Type B pancreatic cell (in vitro differentiated cells): Measurements from ENCODE around the gene CC2D1B. TPM values are rescaled to one million over a fixed set of nuclear protein-coding genes. Genes with fewer than 3 reads are reported as not detected.

Experiments
- DNase-seq: peaks from one replicate; pipeline ENCODE4 v3.0.0; 2021; ENCODE audit warnings: mixed read lengths; ENCODE audit not compliant: unreplicated experiment; ENCODE audit errors: extremely low spot score
- H3K27ac Mint-ChIP-seq: 2 replicates; pipeline ENCODE4 v1.8.0; 2021; ENCODE audit warnings: mild to moderate bottlenecking, mixed read lengths
- H3K27me3 Mint-ChIP-seq: 2 replicates; pipeline ENCODE4 v1.8.0; 2021; ENCODE audit warnings: mixed read lengths
- H3K36me3 Mint-ChIP-seq: 2 replicates; pipeline ENCODE4 v1.8.0; 2021; ENCODE audit warnings: mixed read lengths
- H3K4me1 Mint-ChIP-seq: one replicate; pipeline ENCODE4 v1.8.0; 2021; ENCODE audit warnings: mixed read lengths; ENCODE audit not compliant: unreplicated experiment
- H3K4me3 Mint-ChIP-seq: 2 replicates; pipeline ENCODE4 v1.8.0; 2021; ENCODE audit warnings: mild to moderate bottlenecking, mixed read lengths
- H3K9me3 Mint-ChIP-seq: 2 replicates; pipeline ENCODE4 v1.8.0; 2021; ENCODE audit warnings: mixed read lengths
- CTCF ChIP-seq: fragments of 200-600 bp; sonication (generic); conservative IDR thresholded peaks from 2 replicates; pipeline ENCODE4 v1.5.0; 2021; ENCODE audit warnings: antibody characterized with exemption, mild to moderate bottlenecking
- total RNA-seq: library from RNA; stranded (reverse); gene quantifications from 2 replicates; pipeline ENCODE4 v1.2.1, GENCODE V29; 2021; ENCODE audit warnings: low replicate concordance

Gene CC2D1B
- total RNA-seq, 1 donor from 2014 or later: 33.7 TPM

GRCh38 chr1:52341655-52342260 is 24.2 kb downstream of the CC2D1B start:
- no peak for TF ChIP-seq CTCF
- Mint-ChIP-seq H3K9me3 (no peaks in the 10 kb centered on the region), H3K4me1 (no peaks in the 10 kb centered on the region), H3K4me3 (no peak overlapping the region), H3K27ac (no peak overlapping the region), H3K27me3 (no peaks in the 10 kb centered on the region), H3K36me3 (peaks cover 33% of the 10 kb centered on the region)
- DNase-seq: peak; percentile 29

GRCh38 chr1:52337439-52337838 is 28.6 kb downstream of the CC2D1B start:
- Mint-ChIP-seq H3K4me1 (no peaks in the 10 kb centered on the region), H3K4me3 (no peak overlapping the region), H3K36me3 (peaks cover 32% of the 10 kb centered on the region), H3K27me3 (no peaks in the 10 kb centered on the region), H3K9me3 (no peaks in the 10 kb centered on the region), H3K27ac (no peak overlapping the region)
- TF ChIP-seq CTCF: no peak
- DNase-seq: no peak

- H3K27ac Mint-ChIP-seq: no peak overlapping the region
- H3K4me3 Mint-ChIP-seq: no peak overlapping the region
These were observed 31.0 kb downstream of the CC2D1B start for GRCh38 chr1:52334906-52335528.

GRCh38 chr1:52332411-52332810 is 33.6 kb downstream of the CC2D1B start:
- Mint-ChIP-seq H3K27me3 (no peaks in the 10 kb centered on the region), H3K4me3 (no peak overlapping the region), H3K4me1 (no peaks in the 10 kb centered on the region), H3K27ac (no peak overlapping the region), H3K36me3 (peaks cover 18% of the 10 kb centered on the region), H3K9me3 (no peaks in the 10 kb centered on the region)
- TF ChIP-seq CTCF: no peak
- no peak for DNase-seq

More at GRCh38 chr1:52334906-52335528, 31.0 kb downstream of the CC2D1B start:
- Mint-ChIP-seq H3K36me3 (peaks cover 32% of the 10 kb centered on the region), H3K9me3 (no peaks in the 10 kb centered on the region), H3K4me1 (no peaks in the 10 kb centered on the region), H3K27me3 (no peaks in the 10 kb centered on the region)
- TF ChIP-seq CTCF: no peak
- no peak for DNase-seq

GRCh38 chr1:52328615-52329014 is 37.4 kb downstream of the CC2D1B start:
- H3K27me3 Mint-ChIP-seq: no peaks in the 10 kb centered on the region
- peaks cover 5% of the 10 kb centered on the region for H3K36me3 Mint-ChIP-seq
- H3K4me1 Mint-ChIP-seq: no peaks in the 10 kb centered on the region
- H3K9me3 Mint-ChIP-seq: no peaks in the 10 kb centered on the region
- no peak overlapping the region for H3K4me3 Mint-ChIP-seq
- DNase-seq: no peak
- no peak for TF ChIP-seq CTCF
- no peak overlapping the region for H3K27ac Mint-ChIP-seq
